GM12878 (cell line): ENCODE measurements around the gene PRKG1. TPM values are rescaled to one million over a fixed set of nuclear protein-coding genes. Genes with fewer than 3 reads are reported as not detected.

Experiments
- ATAC-seq: fragments of 200-7000 bp; cut with Tn5 transposase; 3 replicates; pipeline ENCODE4 v1.9.1; 2020; ENCODE audit warnings: mild to moderate bottlenecking, moderate library complexity
- BruUV-seq: library from RNA; stranded (reverse); fragments of 400-500 nt; replicated peaks from 2 replicates; lab custom pipeline; 2021; lab: Mats Ljungman, UMichigan
- CTCF ChIA-PET: fragments of 300-600 bp; sonication (Branson Sonifier 250); formaldehyde crosslinking; extraction: SDS; loops from one replicate; lab custom pipeline; 2021; ENCODE audit warnings: inconsistent platforms; lab: Yijun Ruan, JAX
- POLR2A ChIA-PET: fragments of 350-600 bp; formaldehyde crosslinking; extraction: SDS; loops from one replicate; lab custom pipeline; 2021; ENCODE audit warnings: inconsistent platforms; lab: Charles Lee
- RAD21 ChIA-PET: fragments of 300-600 bp; sonication (Branson Sonifier 250); formaldehyde crosslinking; loops from one replicate; lab custom pipeline; 2023; ENCODE audit warnings: antibody characterized with exemption; ENCODE audit not compliant: unreplicated experiment; lab: Charles Lee
- SMC1A ChIA-PET: fragments of 300-600 bp; sonication (Branson Sonifier 250); formaldehyde crosslinking; loops from one replicate; lab custom pipeline; 2023; ENCODE audit not compliant: unreplicated experiment, uncharacterized antibody; lab: Charles Lee
- DNase-seq: peaks from one replicate; pipeline ENCODE4 v3.0.0-alpha.2; 2011; ENCODE audit warnings: low read depth, low spot score
- FAIRE-seq: peaks from 3 replicates; lab custom pipeline; 2011; peaks lifted over from hg19 to GRCh38; lab: Jason Lieb, UNC
- H2AFZ ChIP-seq: 2 replicates; pipeline ENCODE4 v1.6.0; 2011; ENCODE audit warnings: low read depth, low read length, control low read depth; ENCODE audit not compliant: control insufficient read depth
- H3K27ac ChIP-seq: 2 replicates; pipeline ENCODE4 v1.5.1; 2011; ENCODE audit warnings: control low read depth; ENCODE audit not compliant: control insufficient read depth, insufficient read depth
- H3K27me3 ChIP-seq, 2 experiments: replicated peaks in 1 of 2; 2 replicates each; pipeline versions ENCODE4 v1.6.0 to v1.6.1; 2011; ENCODE audit warnings: low read length in 1 of 2; ENCODE audit not compliant: control insufficient read depth in 2 of 2, insufficient read depth in 2 of 2
- H3K36me3 ChIP-seq, 2 experiments: 2 replicates each; pipeline ENCODE4 v1.5.1; 2011; ENCODE audit warnings: low read length in 1 of 2; ENCODE audit not compliant: control insufficient read depth in 2 of 2, insufficient read depth in 2 of 2
- H3K4me1 ChIP-seq: 2 replicates; pipeline ENCODE4 v1.6.1; 2011; ENCODE audit warnings: mild to moderate bottlenecking, low read length, moderate library complexity, mixed read lengths; ENCODE audit not compliant: control insufficient read depth, insufficient read depth
- H3K4me2 ChIP-seq: 2 replicates; pipeline ENCODE4 v1.6.0; 2011; ENCODE audit warnings: control low read depth; ENCODE audit not compliant: control insufficient read depth, insufficient read depth
- H3K4me3 ChIP-seq: fragments of 200-600 bp; sonication (generic); 2 replicates; pipeline ENCODE4 v1.5.1; 2016
- H3K79me2 ChIP-seq: 2 replicates; pipeline ENCODE4 v1.6.0; 2011; ENCODE audit warnings: low read length; ENCODE audit not compliant: control insufficient read depth, insufficient read depth
- H3K9ac ChIP-seq: 2 replicates; pipeline ENCODE4 v1.8.0; 2011; ENCODE audit warnings: low read length, control low read depth, mixed read lengths; ENCODE audit not compliant: control insufficient read depth, insufficient read depth
- H3K9me3 ChIP-seq: replicated peaks from 3 replicates; pipeline ENCODE4 v1.5.1; 2011; ENCODE audit warnings: mild to moderate bottlenecking, low read length; ENCODE audit not compliant: control insufficient read depth, insufficient read depth
- H4K20me1 ChIP-seq: 2 replicates; pipeline ENCODE4 v1.6.0; 2011; ENCODE audit not compliant: control insufficient read depth, insufficient read depth
- CBX5 ChIP-seq: sonication (generic); IDR thresholded peaks from 2 replicates; pipeline ENCODE4 v1.6.1; 2016; ENCODE audit warnings: low read depth, moderate library complexity, mild to moderate bottlenecking, inconsistent platforms
- EGR1 ChIP-seq, 2 experiments: IDR thresholded peaks; 1 replicate in 1 of 2; 2 replicates in 1 of 2; pipeline ENCODE4 v1.6.1; 2011 to 2012; ENCODE audit warnings: low read depth in 2 of 2, low read length in 2 of 2, borderline replicate concordance in 1 of 2, mild to moderate bottlenecking in 1 of 2, moderate library complexity in 1 of 2
- GATAD2B ChIP-seq: fragments of 450-650 bp; conservative IDR thresholded peaks from 2 replicates; pipeline ENCODE4 v1.6.1; 2017; ENCODE audit warnings: low read depth, mild to moderate bottlenecking, moderate library complexity
- MYB ChIP-seq: fragments of 150-350 bp; IDR thresholded peaks from 2 replicates; pipeline ENCODE4 v1.6.1; 2014; ENCODE audit warnings: mild to moderate bottlenecking, low read depth, low read length, borderline replicate concordance
- RFX5 ChIP-seq: IDR thresholded peaks from 2 replicates; pipeline ENCODE4 v1.6.1; 2011; ENCODE audit warnings: low read depth, low read length, improper control_type of control experiment
- SREBF2 ChIP-seq: IDR thresholded peaks from 2 replicates; pipeline ENCODE4 v1.6.1; 2012; ENCODE audit warnings: mild to moderate bottlenecking, low read length
- TCF3 ChIP-seq: IDR thresholded peaks from 2 replicates; pipeline ENCODE4 v1.6.1; 2012; ENCODE audit warnings: low read depth, mild to moderate bottlenecking, low read length, borderline replicate concordance; ENCODE audit not compliant: insufficient read depth
- WGBS: methylation state at CpG from one replicate; pipeline ENCODE4 v1.1.6; 2016; ENCODE audit warnings: low lambda C conversion rate; ENCODE audit not compliant: insufficient replicate concordance, insufficient coverage; ENCODE audit errors: missing lambda C conversion rate; 5-methylcytosine and 5-hydroxymethylcytosine counted together
- in situ Hi-C: fragments of 300-500 bp; cut with MboI; formaldehyde crosslinking; loops from 9 replicates; pipeline ENCODE4 v1.14.3; 2018; ENCODE audit warnings: mixed read lengths
- intact Hi-C: fragments of 100-400 bp; cut with micrococcal nuclease; formaldehyde crosslinking; loops from one replicate; pipeline ENCODE4 v1.14.2; 2022; ENCODE audit not compliant: unreplicated experiment
- polyA plus RNA-seq, 11 experiments: library from polyadenylated mRNA; depleted of rRNA in 4 of 11; unstranded in 6 of 11; stranded (reverse) in 5 of 11; fragments of >200 nt; fragmentation: Nextera tagmentation in 4 of 11; fragmentation: Illumina TruSeq in 1 of 11; extraction: Ambion mirVana in 4 of 11; extraction: Trizol in 1 of 11; gene quantifications; 1 replicate in 1 of 11; 2 replicates in 10 of 11; pipeline versions ENCODE4 v1.2.1 to v1.2.3, GENCODE V29; 2011 to 2016; ENCODE audit warnings: inconsistent platforms in 2 of 11, missing spikeins in 2 of 11, low read depth in 1 of 11
- total RNA-seq, 4 experiments: library from RNA; depleted of rRNA in 3 of 4; stranded (reverse); fragments of >200 nt in 3 of 4; fragmentation: Illumina TruSeq in 1 of 4; extraction: Trizol in 1 of 4; gene quantifications; 2 replicates each; pipeline versions ENCODE4 v1.2.1 to v1.2.3, GENCODE V29; 2013 to 2021
- TF ChIP-seq, protein P1 (sequence below): IDR thresholded peaks from 2 replicates; pipeline ENCODE4 v1.6.1; 2012; ENCODE audit warnings: low read depth, low read length, improper control_type of control experiment

PRKG1 gene
- total and polyA plus RNA-seq, 10 of the 15 experiments (the other 5 are each of a cell fraction or from before 2014, with no cell fraction given), result 0.04 to 0.05 TPM; not detected in 8

- SMC1A ChIA-PET, result no interaction called here
- no TSS peak for BruUV-seq
- in situ Hi-C loops (no loop called here), intact Hi-C loops (no loop called here)
- no peaks in the 10 kb centered on the region for H3K27me3 ChIP-seq
- 6% methylated on average over 1 of the region's 1 CpG for WGBS
- no peaks in the 10 kb centered on the region for H3K79me2 ChIP-seq
- no peak overlapping the region for H3K4me2 ChIP-seq
- CTCF ChIA-PET, result no interaction called here
- H3K9me3 ChIP-seq, result no peaks in the 10 kb centered on the region
- no peak overlapping the region for H3K4me3 ChIP-seq
- POLR2A ChIA-PET, result no interaction called here
- no peak overlapping the region for H2AFZ ChIP-seq
- H3K27ac ChIP-seq, result no peak overlapping the region
- RAD21 ChIA-PET, result no interaction called here
- H3K9ac ChIP-seq, result no peak overlapping the region
- no peaks in the 10 kb centered on the region for H3K4me1 ChIP-seq
- TF ChIP-seq SREBF2, result no peak
- TF ChIP-seq, protein P1, sequence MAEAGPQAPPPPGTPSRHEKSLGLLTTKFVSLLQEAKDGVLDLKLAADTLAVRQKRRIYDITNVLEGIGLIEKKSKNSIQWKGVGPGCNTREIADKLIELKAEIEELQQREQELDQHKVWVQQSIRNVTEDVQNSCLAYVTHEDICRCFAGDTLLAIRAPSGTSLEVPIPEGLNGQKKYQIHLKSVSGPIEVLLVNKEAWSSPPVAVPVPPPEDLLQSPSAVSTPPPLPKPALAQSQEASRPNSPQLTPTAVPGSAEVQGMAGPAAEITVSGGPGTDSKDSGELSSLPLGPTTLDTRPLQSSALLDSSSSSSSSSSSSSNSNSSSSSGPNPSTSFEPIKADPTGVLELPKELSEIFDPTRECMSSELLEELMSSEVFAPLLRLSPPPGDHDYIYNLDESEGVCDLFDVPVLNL, result no peak
- no peak for TF ChIP-seq CBX5
- TF ChIP-seq GATAD2B, result no peak
- no peak for TF ChIP-seq MYB
- no peak for TF ChIP-seq RFX5
- TF ChIP-seq EGR1 (IDR thresholded peaks at IDR 0.05; ENCODE audit: borderline replicate concordance in 1 of 2, low read depth in 2 of 2, low read length in 2 of 2), result no peak
- TF ChIP-seq TCF3, result no peak
- TF ChIP-seq, all 136 proteins: peak for 0
- FAIRE-seq (no peak), DNase-seq (no peak), ATAC-seq (no peak)
- Histone ChIP-seq H3K36me3 (no peaks in the 10 kb centered on the region), H4K20me1 (no peaks in the 10 kb centered on the region)
Observed at GRCh38 chr10:52145636-52146035, 1071.3 kb downstream of the PRKG1 start.
